Endothelial cell (in vitro differentiated cells): Measurements from ENCODE around the gene CDRT4. TPM values are rescaled to one million over a fixed set of nuclear protein-coding genes. Genes with fewer than 3 reads are reported as not detected.

Experiments used
- DNase-seq: peaks from one replicate; pipeline ENCODE4 v3.0.0; 2021; ENCODE audit warnings: low spot score
- H3K27ac Mint-ChIP-seq: one replicate; pipeline ENCODE4 v1.8.0; 2021; ENCODE audit warnings: mixed read lengths, inconsistent platforms; ENCODE audit not compliant: unreplicated experiment
- H3K27me3 Mint-ChIP-seq: one replicate; pipeline ENCODE4 v1.8.0; 2021; ENCODE audit warnings: mild to moderate bottlenecking, moderate library complexity, mixed read lengths, inconsistent platforms; ENCODE audit not compliant: unreplicated experiment
- H3K36me3 Mint-ChIP-seq: one replicate; pipeline ENCODE4 v1.8.0; 2021; ENCODE audit warnings: mild to moderate bottlenecking, low read depth, mixed read lengths, inconsistent platforms; ENCODE audit not compliant: unreplicated experiment
- H3K4me1 Mint-ChIP-seq: one replicate; pipeline ENCODE4 v1.8.0; 2021; ENCODE audit warnings: mild to moderate bottlenecking, mixed read lengths, inconsistent platforms; ENCODE audit not compliant: unreplicated experiment
- H3K4me3 Mint-ChIP-seq: one replicate; pipeline ENCODE4 v1.8.0; 2021; ENCODE audit warnings: mild to moderate bottlenecking, mixed read lengths, inconsistent platforms; ENCODE audit not compliant: unreplicated experiment
- H3K9me3 Mint-ChIP-seq: one replicate; pipeline ENCODE4 v1.8.0; 2021; ENCODE audit warnings: mixed read lengths, inconsistent platforms; ENCODE audit not compliant: unreplicated experiment
- CTCF ChIP-seq: fragments of 200-600 bp; sonication (generic); IDR thresholded peaks from one replicate; pipeline ENCODE4 v1.5.0; 2021; ENCODE audit warnings: antibody characterized with exemption; ENCODE audit not compliant: unreplicated experiment
- total RNA-seq: library from RNA; stranded (reverse); fragmentation: NEBNext Ultra II Directional; extraction: Animal tissue kit (Norgen Biotek cat#: 25700); gene quantifications from one replicate; pipeline ENCODE4 v1.2.1, GENCODE V29; 2021; ENCODE audit not compliant: unreplicated experiment

The CDRT4 gene
- total RNA-seq, 1 donor from 2014 or later = 11.7 TPM

- no peak for TF ChIP-seq CTCF
- H3K27ac Mint-ChIP-seq = no peak overlapping the region
- H3K4me1 Mint-ChIP-seq = peaks cover 11% of the 10 kb centered on the region
- peaks cover 5% of the 10 kb centered on the region for H3K27me3 Mint-ChIP-seq
- H3K4me3 Mint-ChIP-seq = no peak overlapping the region
- no peak for DNase-seq
- peaks cover 8% of the 10 kb centered on the region for H3K36me3 Mint-ChIP-seq
- H3K9me3 Mint-ChIP-seq = no peaks in the 10 kb centered on the region
Measured at GRCh38 chr17:15388356-15389041, 78.9 kb downstream of the CDRT4 start.

DNA sequence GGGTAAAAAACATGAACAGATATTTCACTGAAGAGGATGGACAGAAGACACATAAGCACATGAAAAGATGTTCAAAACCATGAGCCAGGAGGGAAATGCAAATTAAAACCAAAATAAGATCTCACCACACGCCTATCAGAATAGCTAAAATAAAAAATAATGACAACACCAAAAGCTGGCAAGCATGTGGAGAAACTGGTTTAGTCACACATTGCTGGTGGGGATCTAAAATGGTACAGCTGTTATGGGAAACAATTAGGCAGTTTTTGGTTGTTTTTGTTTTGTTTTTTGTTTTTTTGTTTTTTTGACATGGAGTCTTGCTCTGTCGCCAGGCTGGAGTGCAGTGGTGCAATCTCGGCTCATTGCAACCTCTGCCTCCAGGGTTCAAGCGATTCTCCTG lies 81.3 kb downstream of the CDRT4 start:
- Mint-ChIP-seq H3K27ac (no peak overlapping the region), H3K27me3 (peaks cover 1% of the 10 kb centered on the region), H3K36me3 (peaks cover 2% of the 10 kb centered on the region), H3K4me1 (peaks cover 11% of the 10 kb centered on the region), H3K9me3 (no peaks in the 10 kb centered on the region), H3K4me3 (no peak overlapping the region)
- no peak for TF ChIP-seq CTCF
- DNase-seq = no peak

Other genes starting within 250 kb of the CDRT4 start
- 314 TPM for gene PMP22, start 202.3 kb downstream of the CDRT4 start, total RNA-seq
- 5.8 TPM for gene TEKT3, start 126.0 kb downstream of the CDRT4 start, total RNA-seq
- 23.1 TPM for gene TVP23C, start 95.9 kb upstream of the CDRT4 start, total RNA-seq
- gene FBXW10B, start 152.1 kb upstream of the CDRT4 start, total RNA-seq = 0.44 TPM
- 25.2 TPM for gene TRIM16, start 216.7 kb upstream of the CDRT4 start, total RNA-seq
- gene ZNF286A, start 232.1 kb upstream of the CDRT4 start, total RNA-seq = 82.3 TPM